GM12878 (cell line): ENCODE results near the gene APCS. TPM values are rescaled to one million over a fixed set of nuclear protein-coding genes. Genes with fewer than 3 reads are reported as not detected.

Experiments
- ATAC-seq: fragments of 200-7000 bp; cut with Tn5 transposase; 3 replicates; pipeline ENCODE4 v1.9.1; 2020; ENCODE audit warnings: mild to moderate bottlenecking, moderate library complexity
- BruUV-seq: library from RNA; stranded (reverse); fragments of 400-500 nt; replicated peaks from 2 replicates; lab custom pipeline; 2021; lab: Mats Ljungman, UMichigan
- CTCF ChIA-PET: fragments of 300-600 bp; sonication (Branson Sonifier 250); formaldehyde crosslinking; extraction: SDS; loops from one replicate; lab custom pipeline; 2021; ENCODE audit warnings: inconsistent platforms; lab: Yijun Ruan, JAX
- POLR2A ChIA-PET: fragments of 350-600 bp; formaldehyde crosslinking; extraction: SDS; loops from one replicate; lab custom pipeline; 2021; ENCODE audit warnings: inconsistent platforms; lab: Charles Lee
- RAD21 ChIA-PET: fragments of 300-600 bp; sonication (Branson Sonifier 250); formaldehyde crosslinking; loops from one replicate; lab custom pipeline; 2023; ENCODE audit warnings: antibody characterized with exemption; ENCODE audit not compliant: unreplicated experiment; lab: Charles Lee
- SMC1A ChIA-PET: fragments of 300-600 bp; sonication (Branson Sonifier 250); formaldehyde crosslinking; loops from one replicate; lab custom pipeline; 2023; ENCODE audit not compliant: unreplicated experiment, uncharacterized antibody; lab: Charles Lee
- DNase-seq: peaks from one replicate; pipeline ENCODE4 v3.0.0-alpha.2; 2011; ENCODE audit warnings: low read depth, low spot score
- FAIRE-seq: peaks from 3 replicates; lab custom pipeline; 2011; peaks lifted over from hg19 to GRCh38; lab: Jason Lieb, UNC
- H2AFZ ChIP-seq: 2 replicates; pipeline ENCODE4 v1.6.0; 2011; ENCODE audit warnings: low read depth, low read length, control low read depth; ENCODE audit not compliant: control insufficient read depth
- H3K27ac ChIP-seq: 2 replicates; pipeline ENCODE4 v1.5.1; 2011; ENCODE audit warnings: control low read depth; ENCODE audit not compliant: control insufficient read depth, insufficient read depth
- H3K27me3 ChIP-seq, 2 experiments: replicated peaks in 1 of 2; 2 replicates each; pipeline versions ENCODE4 v1.6.0 to v1.6.1; 2011; ENCODE audit warnings: low read length in 1 of 2; ENCODE audit not compliant: control insufficient read depth in 2 of 2, insufficient read depth in 2 of 2
- H3K36me3 ChIP-seq, 2 experiments: 2 replicates each; pipeline ENCODE4 v1.5.1; 2011; ENCODE audit warnings: low read length in 1 of 2; ENCODE audit not compliant: control insufficient read depth in 2 of 2, insufficient read depth in 2 of 2
- H3K4me1 ChIP-seq: 2 replicates; pipeline ENCODE4 v1.6.1; 2011; ENCODE audit warnings: mild to moderate bottlenecking, low read length, moderate library complexity, mixed read lengths; ENCODE audit not compliant: control insufficient read depth, insufficient read depth
- H3K4me2 ChIP-seq: 2 replicates; pipeline ENCODE4 v1.6.0; 2011; ENCODE audit warnings: control low read depth; ENCODE audit not compliant: control insufficient read depth, insufficient read depth
- H3K4me3 ChIP-seq: fragments of 200-600 bp; sonication (generic); 2 replicates; pipeline ENCODE4 v1.5.1; 2016
- H3K79me2 ChIP-seq: 2 replicates; pipeline ENCODE4 v1.6.0; 2011; ENCODE audit warnings: low read length; ENCODE audit not compliant: control insufficient read depth, insufficient read depth
- H3K9ac ChIP-seq: 2 replicates; pipeline ENCODE4 v1.8.0; 2011; ENCODE audit warnings: low read length, control low read depth, mixed read lengths; ENCODE audit not compliant: control insufficient read depth, insufficient read depth
- H3K9me3 ChIP-seq: replicated peaks from 3 replicates; pipeline ENCODE4 v1.5.1; 2011; ENCODE audit warnings: mild to moderate bottlenecking, low read length; ENCODE audit not compliant: control insufficient read depth, insufficient read depth
- H4K20me1 ChIP-seq: 2 replicates; pipeline ENCODE4 v1.6.0; 2011; ENCODE audit not compliant: control insufficient read depth, insufficient read depth
- BHLHE40 ChIP-seq, 2 experiments: fragments of 450-650 bp in 1 of 2; IDR thresholded peaks; 2 replicates each; pipeline ENCODE4 v1.6.1; 2011 to 2017; ENCODE audit warnings: low read depth in 2 of 2, borderline replicate concordance in 1 of 2, improper control_type of control experiment in 1 of 2, low read length in 1 of 2, mild to moderate bottlenecking in 1 of 2
- CREB1 ChIP-seq: IDR thresholded peaks from 2 replicates; pipeline ENCODE4 v1.6.1; 2012; ENCODE audit warnings: low read depth, mild to moderate bottlenecking, inconsistent platforms
- ESRRA ChIP-seq: IDR thresholded peaks from 2 replicates; pipeline ENCODE4 v1.6.1; 2012; ENCODE audit warnings: mild to moderate bottlenecking, low read length, improper control_type of control experiment
- ETV6 ChIP-seq, 2 experiments: fragments of 450-650 bp in 1 of 2; IDR thresholded peaks in 1 of 2; conservative IDR thresholded peaks in 1 of 2; 2 replicates each; pipeline ENCODE4 v1.6.1; 2014; ENCODE audit warnings: antibody characterized with exemption in 1 of 2, borderline replicate concordance in 1 of 2, low read depth in 1 of 2, mild to moderate bottlenecking in 1 of 2, moderate library complexity in 1 of 2
- RELB ChIP-seq: fragments of 450-650 bp; IDR thresholded peaks from 2 replicates; pipeline ENCODE4 v1.6.1; 2017; ENCODE audit warnings: low read depth, mild to moderate bottlenecking, moderate library complexity
- SMC3 ChIP-seq: IDR thresholded peaks from 2 replicates; pipeline ENCODE4 v1.6.1; 2011; ENCODE audit warnings: low read length, improper control_type of control experiment, borderline replicate concordance
- TAF1 ChIP-seq: IDR thresholded peaks from 2 replicates; pipeline ENCODE4 v1.6.1; 2011; ENCODE audit warnings: mild to moderate bottlenecking, low read depth, low read length, borderline replicate concordance
- TCF3 ChIP-seq: IDR thresholded peaks from 2 replicates; pipeline ENCODE4 v1.6.1; 2012; ENCODE audit warnings: low read depth, mild to moderate bottlenecking, low read length, borderline replicate concordance; ENCODE audit not compliant: insufficient read depth
- in situ Hi-C: fragments of 300-500 bp; cut with MboI; formaldehyde crosslinking; loops from 9 replicates; pipeline ENCODE4 v1.14.3; 2018; ENCODE audit warnings: mixed read lengths
- intact Hi-C: fragments of 100-400 bp; cut with micrococcal nuclease; formaldehyde crosslinking; loops from one replicate; pipeline ENCODE4 v1.14.2; 2022; ENCODE audit not compliant: unreplicated experiment
- polyA plus RNA-seq, 11 experiments: library from polyadenylated mRNA; depleted of rRNA in 4 of 11; unstranded in 6 of 11; stranded (reverse) in 5 of 11; fragments of >200 nt; fragmentation: Nextera tagmentation in 4 of 11; fragmentation: Illumina TruSeq in 1 of 11; extraction: Ambion mirVana in 4 of 11; extraction: Trizol in 1 of 11; gene quantifications; 1 replicate in 1 of 11; 2 replicates in 10 of 11; pipeline versions ENCODE4 v1.2.1 to v1.2.3, GENCODE V29; 2011 to 2016; ENCODE audit warnings: inconsistent platforms in 2 of 11, missing spikeins in 2 of 11, low read depth in 1 of 11
- total RNA-seq, 4 experiments: library from RNA; depleted of rRNA in 3 of 4; stranded (reverse); fragments of >200 nt in 3 of 4; fragmentation: Illumina TruSeq in 1 of 4; extraction: Trizol in 1 of 4; gene quantifications; 2 replicates each; pipeline versions ENCODE4 v1.2.1 to v1.2.3, GENCODE V29; 2013 to 2021
- TF ChIP-seq, protein P1 (sequence below): fragments of 450-650 bp; IDR thresholded peaks from 2 replicates; pipeline ENCODE4 v1.6.1; 2018; ENCODE audit warnings: borderline replicate concordance, mild to moderate bottlenecking; ENCODE audit not compliant: partially characterized antibody
- TF ChIP-seq, protein P2 (sequence below): fragments of 450-650 bp; IDR thresholded peaks from 2 replicates; pipeline ENCODE4 v1.6.1; 2016; ENCODE audit warnings: mild to moderate bottlenecking, moderate library complexity, borderline replicate concordance
- TF ChIP-seq, protein P3 (sequence below): fragments of 450-650 bp; IDR thresholded peaks from 2 replicates; pipeline ENCODE4 v1.6.1; 2017; ENCODE audit warnings: mild to moderate bottlenecking, low read depth, inconsistent platforms; ENCODE audit not compliant: poor library complexity, severe bottlenecking

Gene APCS
- total and polyA plus RNA-seq, 10 of the 15 experiments (the other 5 are each of a cell fraction or from before 2014, with no cell fraction given): 0.23 TPM; not detected in 9

GRCh38 chr1:159612211-159612885, 24.7 kb downstream of the APCS start (continued):
- no peak for TF ChIP-seq SMC3
- no peak for TF ChIP-seq TCF3

GRCh38 chr1:159632922-159633321, 45.3 kb downstream of the APCS start:
- H3K4me2 ChIP-seq: no peak overlapping the region
- ChIA-PET POLR2A (no interaction called here), CTCF (no interaction called here), RAD21 (no interaction called here), SMC1A (no interaction called here)
- no peak overlapping the region for H3K27ac ChIP-seq
- no peak overlapping the region for H3K9ac ChIP-seq
- no peaks in the 10 kb centered on the region for H3K9me3 ChIP-seq
- in situ Hi-C loops (no loop called here), intact Hi-C loops (no loop called here)
- no peak overlapping the region for H3K4me3 ChIP-seq
- FAIRE-seq (no peak), ATAC-seq (no peak), DNase-seq (no peak)
- H3K27me3 ChIP-seq: no peaks in the 10 kb centered on the region; a peak in 2 of 4 replicates
- H4K20me1 ChIP-seq: no peaks in the 10 kb centered on the region
- H3K36me3 ChIP-seq: no peaks in the 10 kb centered on the region
- no peaks in the 10 kb centered on the region for H3K4me1 ChIP-seq
- H2AFZ ChIP-seq: no peak overlapping the region
- no peaks in the 10 kb centered on the region for H3K79me2 ChIP-seq
- no TSS peak for BruUV-seq
- TF ChIP-seq, protein P1, sequence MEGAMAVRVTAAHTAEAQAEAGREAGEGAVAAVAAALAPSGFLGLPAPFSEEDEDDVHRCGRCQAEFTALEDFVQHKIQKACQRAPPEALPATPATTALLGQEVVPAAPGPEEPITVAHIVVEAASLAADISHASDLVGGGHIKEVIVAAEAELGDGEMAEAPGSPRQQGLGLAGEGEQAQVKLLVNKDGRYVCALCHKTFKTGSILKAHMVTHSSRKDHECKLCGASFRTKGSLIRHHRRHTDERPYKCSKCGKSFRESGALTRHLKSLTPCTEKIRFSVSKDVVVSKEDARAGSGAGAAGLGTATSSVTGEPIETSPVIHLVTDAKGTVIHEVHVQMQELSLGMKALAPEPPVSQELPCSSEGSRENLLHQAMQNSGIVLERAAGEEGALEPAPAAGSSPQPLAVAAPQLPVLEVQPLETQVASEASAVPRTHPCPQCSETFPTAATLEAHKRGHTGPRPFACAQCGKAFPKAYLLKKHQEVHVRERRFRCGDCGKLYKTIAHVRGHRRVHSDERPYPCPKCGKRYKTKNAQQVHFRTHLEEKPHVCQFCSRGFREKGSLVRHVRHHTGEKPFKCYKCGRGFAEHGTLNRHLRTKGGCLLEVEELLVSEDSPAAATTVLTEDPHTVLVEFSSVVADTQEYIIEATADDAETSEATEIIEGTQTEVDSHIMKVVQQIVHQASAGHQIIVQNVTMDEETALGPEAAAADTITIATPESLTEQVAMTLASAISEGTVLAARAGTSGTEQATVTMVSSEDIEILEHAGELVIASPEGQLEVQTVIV: no peak
- TF ChIP-seq, protein P2, sequence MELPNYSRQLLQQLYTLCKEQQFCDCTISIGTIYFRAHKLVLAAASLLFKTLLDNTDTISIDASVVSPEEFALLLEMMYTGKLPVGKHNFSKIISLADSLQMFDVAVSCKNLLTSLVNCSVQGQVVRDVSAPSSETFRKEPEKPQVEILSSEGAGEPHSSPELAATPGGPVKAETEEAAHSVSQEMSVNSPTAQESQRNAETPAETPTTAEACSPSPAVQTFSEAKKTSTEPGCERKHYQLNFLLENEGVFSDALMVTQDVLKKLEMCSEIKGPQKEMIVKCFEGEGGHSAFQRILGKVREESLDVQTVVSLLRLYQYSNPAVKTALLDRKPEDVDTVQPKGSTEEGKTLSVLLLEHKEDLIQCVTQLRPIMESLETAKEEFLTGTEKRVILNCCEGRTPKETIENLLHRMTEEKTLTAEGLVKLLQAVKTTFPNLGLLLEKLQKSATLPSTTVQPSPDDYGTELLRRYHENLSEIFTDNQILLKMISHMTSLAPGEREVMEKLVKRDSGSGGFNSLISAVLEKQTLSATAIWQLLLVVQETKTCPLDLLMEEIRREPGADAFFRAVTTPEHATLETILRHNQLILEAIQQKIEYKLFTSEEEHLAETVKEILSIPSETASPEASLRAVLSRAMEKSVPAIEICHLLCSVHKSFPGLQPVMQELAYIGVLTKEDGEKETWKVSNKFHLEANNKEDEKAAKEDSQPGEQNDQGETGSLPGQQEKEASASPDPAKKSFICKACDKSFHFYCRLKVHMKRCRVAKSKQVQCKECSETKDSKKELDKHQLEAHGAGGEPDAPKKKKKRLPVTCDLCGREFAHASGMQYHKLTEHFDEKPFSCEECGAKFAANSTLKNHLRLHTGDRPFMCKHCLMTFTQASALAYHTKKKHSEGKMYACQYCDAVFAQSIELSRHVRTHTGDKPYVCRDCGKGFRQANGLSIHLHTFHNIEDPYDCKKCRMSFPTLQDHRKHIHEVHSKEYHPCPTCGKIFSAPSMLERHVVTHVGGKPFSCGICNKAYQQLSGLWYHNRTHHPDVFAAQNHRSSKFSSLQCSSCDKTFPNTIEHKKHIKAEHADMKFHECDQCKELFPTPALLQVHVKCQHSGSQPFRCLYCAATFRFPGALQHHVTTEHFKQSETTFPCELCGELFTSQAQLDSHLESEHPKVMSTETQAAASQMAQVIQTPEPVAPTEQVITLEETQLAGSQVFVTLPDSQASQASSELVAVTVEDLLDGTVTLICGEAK: no peak
- TF ChIP-seq ETV6 (conservative IDR thresholded peaks at IDR 0.05 in 1 of 2, IDR thresholded peaks at IDR 0.05 in 1 of 2; ENCODE audit: borderline replicate concordance in 1 of 2, low read depth in 1 of 2) (no peak), TAF1 (no peak), RELB (no peak), BHLHE40 (IDR thresholded peaks at IDR 0.05; ENCODE audit: borderline replicate concordance in 1 of 2, low read depth in 2 of 2, low read length in 1 of 2) (no peak), CREB1 (no peak), ESRRA (no peak)
- TF ChIP-seq, protein P3, sequence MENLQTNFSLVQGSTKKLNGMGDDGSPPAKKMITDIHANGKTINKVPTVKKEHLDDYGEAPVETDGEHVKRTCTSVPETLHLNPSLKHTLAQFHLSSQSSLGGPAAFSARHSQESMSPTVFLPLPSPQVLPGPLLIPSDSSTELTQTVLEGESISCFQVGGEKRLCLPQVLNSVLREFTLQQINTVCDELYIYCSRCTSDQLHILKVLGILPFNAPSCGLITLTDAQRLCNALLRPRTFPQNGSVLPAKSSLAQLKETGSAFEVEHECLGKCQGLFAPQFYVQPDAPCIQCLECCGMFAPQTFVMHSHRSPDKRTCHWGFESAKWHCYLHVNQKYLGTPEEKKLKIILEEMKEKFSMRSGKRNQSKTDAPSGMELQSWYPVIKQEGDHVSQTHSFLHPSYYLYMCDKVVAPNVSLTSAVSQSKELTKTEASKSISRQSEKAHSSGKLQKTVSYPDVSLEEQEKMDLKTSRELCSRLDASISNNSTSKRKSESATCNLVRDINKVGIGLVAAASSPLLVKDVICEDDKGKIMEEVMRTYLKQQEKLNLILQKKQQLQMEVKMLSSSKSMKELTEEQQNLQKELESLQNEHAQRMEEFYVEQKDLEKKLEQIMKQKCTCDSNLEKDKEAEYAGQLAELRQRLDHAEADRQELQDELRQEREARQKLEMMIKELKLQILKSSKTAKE: no peak
